Activated CD4-positive, alpha-beta T cell treated with anti-CD3 and anti-CD28 coated beads, Interleukin-2, amount 50 U/mL, for 1 hour (primary cell): ENCODE measurements around the gene SUGCT.
"Not testable (repeated sequence)": the region's sequence is repeated elsewhere in the genome, so short reads cannot be mapped to it uniquely, and the experiment has no call there.

Experiments used
- DNase-seq: peaks from one replicate; pipeline ENCODE4 v3.0.0-alpha.2; 2020

The SUGCT gene

GRCh38 chr7:40134428-40135316 is at the start of gene SUGCT, which contains the start of gene MPLKIP:
SUGCT (plus strand) TSS chr7:40135005.
MPLKIP (minus strand) TSS chr7:40134622; CDS start chr7:40134567, 55 bp downstream.
- DNase-seq: peak; percentile 84

- no peak for DNase-seq
Measured at GRCh38 chr7:40092182-40092581, 42.6 kb upstream of the SUGCT start.

GRCh38 chr7:40093631-40094350 is 41.0 kb upstream of the SUGCT start:
- no peak for DNase-seq

- DNase-seq: no peak
Measured at GRCh38 chr7:40095230-40095629, 39.6 kb upstream of the SUGCT start.

- no peak for DNase-seq
Measured at GRCh38 chr7:40095695-40096327, 39.0 kb upstream of the SUGCT start.

- no peak for DNase-seq
Measured at GRCh38 chr7:40097728-40098127, 37.1 kb upstream of the SUGCT start.

GRCh38 chr7:40098810-40099209 is 36.0 kb upstream of the SUGCT start:
- DNase-seq: no peak

- DNase-seq: no peak
Measured at GRCh38 chr7:40099837-40100236, 35.0 kb upstream of the SUGCT start.

- no peak for DNase-seq
Measured at GRCh38 chr7:40101201-40101600, 33.6 kb upstream of the SUGCT start.

- DNase-seq: no peak
Measured at GRCh38 chr7:40102897-40103296, 31.9 kb upstream of the SUGCT start.

- no peak for DNase-seq
Measured at GRCh38 chr7:40105879-40106473, 28.8 kb upstream of the SUGCT start.

- DNase-seq: no peak
Measured at GRCh38 chr7:40115936-40116335, 18.9 kb upstream of the SUGCT start.

GRCh38 chr7:40117199-40117598 is 17.6 kb upstream of the SUGCT start:
- DNase-seq: not testable (repeated sequence)

GRCh38 chr7:40118201-40118600 is 16.6 kb upstream of the SUGCT start:
- not testable (repeated sequence) for DNase-seq

- DNase-seq: no peak
Measured at GRCh38 chr7:40120020-40120419, 14.8 kb upstream of the SUGCT start.

- DNase-seq: not testable (repeated sequence)
Measured at GRCh38 chr7:40122100-40122939, 12.5 kb upstream of the SUGCT start.

GRCh38 chr7:40122940-40123254 is 11.9 kb upstream of the SUGCT start:
- no peak for DNase-seq

- no peak for DNase-seq
Measured at GRCh38 chr7:40133561-40134427, 1.0 kb upstream of the SUGCT start.

- DNase-seq: peak; percentile 5
Measured at GRCh38 chr7:40135317-40135610, 459 bp downstream of the SUGCT start.

GRCh38 chr7:40137563-40137962 is 2.8 kb downstream of the SUGCT start:
- DNase-seq: no peak

- no peak for DNase-seq
Measured at GRCh38 chr7:40138973-40139372, 4.2 kb downstream of the SUGCT start.
